Chondrocyte (in vitro differentiated cells): ENCODE measurements around the gene WDR55. TPM values are rescaled to one million over a fixed set of nuclear protein-coding genes. Genes with fewer than 3 reads are reported as not detected.
"Not testable (repeated sequence)": the region's sequence is repeated elsewhere in the genome, so short reads cannot be mapped to it uniquely, and the experiment has no call there.

Source experiments
- DNase-seq: peaks from one replicate; pipeline ENCODE4 v3.0.0; 2021; ENCODE audit warnings: mixed read lengths, low spot score
- H3K27ac Mint-ChIP-seq: one replicate; pipeline ENCODE4 v1.8.0; 2021; ENCODE audit warnings: mild to moderate bottlenecking, moderate library complexity, mixed read lengths; ENCODE audit not compliant: unreplicated experiment
- H3K27me3 Mint-ChIP-seq: 2 replicates; pipeline ENCODE4 v1.8.0; 2021; ENCODE audit warnings: low read depth, mixed read lengths
- H3K36me3 Mint-ChIP-seq: 2 replicates; pipeline ENCODE4 v1.8.0; 2021; ENCODE audit warnings: low read depth, mixed read lengths
- H3K4me1 Mint-ChIP-seq: 2 replicates; pipeline ENCODE4 v1.8.0; 2021; ENCODE audit warnings: low read depth, mild to moderate bottlenecking, mixed read lengths
- H3K4me3 Mint-ChIP-seq: one replicate; pipeline ENCODE4 v1.8.0; 2021; ENCODE audit warnings: mild to moderate bottlenecking, moderate library complexity, mixed read lengths; ENCODE audit not compliant: unreplicated experiment
- H3K9me3 Mint-ChIP-seq: 2 replicates; pipeline ENCODE4 v1.8.0; 2021; ENCODE audit warnings: low read depth, mixed read lengths
- CTCF ChIP-seq: fragments of 200-600 bp; sonication (generic); IDR thresholded peaks from 2 replicates; pipeline ENCODE4 v1.5.0; 2021; ENCODE audit warnings: antibody characterized with exemption, mild to moderate bottlenecking, moderate library complexity
- total RNA-seq: library from RNA; stranded (reverse); gene quantifications from 3 replicates; pipeline ENCODE4 v1.2.1, GENCODE V29; 2021

WDR55 gene
- total RNA-seq, 1 donor from 2014 or later = 24.5 TPM

GRCh38 chr5:140639148-140639981 lies 25.3 kb upstream of the WDR55 start, which contains the start of gene TMCO6:
Gene TMCO6, plus strand, starts transcription at chr5:140639451. Its CDS starts 77 bp downstream, at chr5:140639528.
- peak; percentile 97 for DNase-seq
- H3K27me3 Mint-ChIP-seq = no peaks in the 10 kb centered on the region
- peaks cover 15% of the 10 kb centered on the region for H3K4me1 Mint-ChIP-seq
- H3K4me3 Mint-ChIP-seq = peak within 1 kb of the TSS; percentile 80
- no peaks in the 10 kb centered on the region for H3K9me3 Mint-ChIP-seq
- peak within 1 kb of the TSS; percentile 90 for H3K27ac Mint-ChIP-seq
- peak; percentile 83 for TF ChIP-seq CTCF
- no peaks in the 10 kb centered on the region for H3K36me3 Mint-ChIP-seq

- TF ChIP-seq CTCF = no peak
- Mint-ChIP-seq H3K4me1 (peaks cover 26% of the 10 kb centered on the region), H3K27ac (no peak overlapping the region), H3K9me3 (no peaks in the 10 kb centered on the region), H3K36me3 (peaks cover 3% of the 10 kb centered on the region), H3K4me3 (no peak overlapping the region), H3K27me3 (no peaks in the 10 kb centered on the region)
- DNase-seq = no peak
Observed at GRCh38 chr5:140641716-140642115, 23.0 kb upstream of the WDR55 start.

- no peaks in the 10 kb centered on the region for H3K27me3 Mint-ChIP-seq
- H3K4me3 Mint-ChIP-seq = no peak overlapping the region
- no peak overlapping the region for H3K27ac Mint-ChIP-seq
- DNase-seq = no peak
- H3K4me1 Mint-ChIP-seq = peaks cover 33% of the 10 kb centered on the region
- no peak for TF ChIP-seq CTCF
- H3K9me3 Mint-ChIP-seq = no peaks in the 10 kb centered on the region
- peaks cover 3% of the 10 kb centered on the region for H3K36me3 Mint-ChIP-seq
Observed at GRCh38 chr5:140642718-140643117, 22.0 kb upstream of the WDR55 start.

GRCh38 chr5:140647042-140647419 lies 17.7 kb upstream of the WDR55 start:
- no peak for TF ChIP-seq CTCF
- H3K27ac Mint-ChIP-seq = peak overlapping the region; percentile 98
- H3K27me3 Mint-ChIP-seq = no peaks in the 10 kb centered on the region
- H3K4me1 Mint-ChIP-seq = peaks cover 27% of the 10 kb centered on the region
- H3K4me3 Mint-ChIP-seq = peak overlapping the region; percentile 89
- no peaks in the 10 kb centered on the region for H3K9me3 Mint-ChIP-seq
- DNase-seq = no peak
- H3K36me3 Mint-ChIP-seq = peaks cover 14% of the 10 kb centered on the region

GRCh38 chr5:140658870-140659269 lies 5.8 kb upstream of the WDR55 start:
- Mint-ChIP-seq H3K27ac (no peak overlapping the region), H3K4me3 (no peak overlapping the region), H3K9me3 (no peaks in the 10 kb centered on the region), H3K36me3 (peaks cover 56% of the 10 kb centered on the region), H3K27me3 (no peaks in the 10 kb centered on the region), H3K4me1 (peaks cover 7% of the 10 kb centered on the region)
- TF ChIP-seq CTCF = no peak
- no peak for DNase-seq

- not testable (repeated sequence) for DNase-seq, H3K4me3 Mint-ChIP-seq, H3K27ac Mint-ChIP-seq, H3K27me3 Mint-ChIP-seq, H3K9me3 Mint-ChIP-seq
- peaks cover 44% of the 10 kb centered on the region for H3K36me3 Mint-ChIP-seq
- peaks cover 16% of the 10 kb centered on the region for H3K4me1 Mint-ChIP-seq
Observed at GRCh38 chr5:140660371-140660770, 4.3 kb upstream of the WDR55 start.
